GM12878 (cell line): ENCODE results near the gene LMOD1. TPM values are rescaled to one million over a fixed set of nuclear protein-coding genes. Genes with fewer than 3 reads are reported as not detected.

ENCODE experiments used
- ATAC-seq: fragments of 200-7000 bp; cut with Tn5 transposase; 3 replicates; pipeline ENCODE4 v1.9.1; 2020; ENCODE audit warnings: mild to moderate bottlenecking, moderate library complexity
- BruUV-seq: library from RNA; stranded (reverse); fragments of 400-500 nt; replicated peaks from 2 replicates; lab custom pipeline; 2021; lab: Mats Ljungman, UMichigan
- CTCF ChIA-PET: fragments of 300-600 bp; sonication (Branson Sonifier 250); formaldehyde crosslinking; extraction: SDS; loops from one replicate; lab custom pipeline; 2021; ENCODE audit warnings: inconsistent platforms; lab: Yijun Ruan, JAX
- POLR2A ChIA-PET: fragments of 350-600 bp; formaldehyde crosslinking; extraction: SDS; loops from one replicate; lab custom pipeline; 2021; ENCODE audit warnings: inconsistent platforms; lab: Charles Lee
- RAD21 ChIA-PET: fragments of 300-600 bp; sonication (Branson Sonifier 250); formaldehyde crosslinking; loops from one replicate; lab custom pipeline; 2023; ENCODE audit warnings: antibody characterized with exemption; ENCODE audit not compliant: unreplicated experiment; lab: Charles Lee
- SMC1A ChIA-PET: fragments of 300-600 bp; sonication (Branson Sonifier 250); formaldehyde crosslinking; loops from one replicate; lab custom pipeline; 2023; ENCODE audit not compliant: unreplicated experiment, uncharacterized antibody; lab: Charles Lee
- DNase-seq: peaks from one replicate; pipeline ENCODE4 v3.0.0-alpha.2; 2011; ENCODE audit warnings: low read depth, low spot score
- FAIRE-seq: peaks from 3 replicates; lab custom pipeline; 2011; peaks lifted over from hg19 to GRCh38; lab: Jason Lieb, UNC
- H2AFZ ChIP-seq: 2 replicates; pipeline ENCODE4 v1.6.0; 2011; ENCODE audit warnings: low read depth, low read length, control low read depth; ENCODE audit not compliant: control insufficient read depth
- H3K27ac ChIP-seq: 2 replicates; pipeline ENCODE4 v1.5.1; 2011; ENCODE audit warnings: control low read depth; ENCODE audit not compliant: control insufficient read depth, insufficient read depth
- H3K27me3 ChIP-seq, 2 experiments: replicated peaks in 1 of 2; 2 replicates each; pipeline versions ENCODE4 v1.6.0 to v1.6.1; 2011; ENCODE audit warnings: low read length in 1 of 2; ENCODE audit not compliant: control insufficient read depth in 2 of 2, insufficient read depth in 2 of 2
- H3K36me3 ChIP-seq, 2 experiments: 2 replicates each; pipeline ENCODE4 v1.5.1; 2011; ENCODE audit warnings: low read length in 1 of 2; ENCODE audit not compliant: control insufficient read depth in 2 of 2, insufficient read depth in 2 of 2
- H3K4me1 ChIP-seq: 2 replicates; pipeline ENCODE4 v1.6.1; 2011; ENCODE audit warnings: mild to moderate bottlenecking, low read length, moderate library complexity, mixed read lengths; ENCODE audit not compliant: control insufficient read depth, insufficient read depth
- H3K4me2 ChIP-seq: 2 replicates; pipeline ENCODE4 v1.6.0; 2011; ENCODE audit warnings: control low read depth; ENCODE audit not compliant: control insufficient read depth, insufficient read depth
- H3K4me3 ChIP-seq: fragments of 200-600 bp; sonication (generic); 2 replicates; pipeline ENCODE4 v1.5.1; 2016
- H3K79me2 ChIP-seq: 2 replicates; pipeline ENCODE4 v1.6.0; 2011; ENCODE audit warnings: low read length; ENCODE audit not compliant: control insufficient read depth, insufficient read depth
- H3K9ac ChIP-seq: 2 replicates; pipeline ENCODE4 v1.8.0; 2011; ENCODE audit warnings: low read length, control low read depth, mixed read lengths; ENCODE audit not compliant: control insufficient read depth, insufficient read depth
- H3K9me3 ChIP-seq: replicated peaks from 3 replicates; pipeline ENCODE4 v1.5.1; 2011; ENCODE audit warnings: mild to moderate bottlenecking, low read length; ENCODE audit not compliant: control insufficient read depth, insufficient read depth
- H4K20me1 ChIP-seq: 2 replicates; pipeline ENCODE4 v1.6.0; 2011; ENCODE audit not compliant: control insufficient read depth, insufficient read depth
- CBX3 ChIP-seq: fragments of 200-600 bp; sonication (generic); IDR thresholded peaks from 2 replicates; pipeline ENCODE4 v1.6.1; 2016; ENCODE audit warnings: low read depth, borderline replicate concordance
- CEBPB ChIP-seq, 2 experiments: fragments of 150-350 bp in 1 of 2; IDR thresholded peaks; 2 replicates each; pipeline ENCODE4 v1.6.1; 2012 to 2014; ENCODE audit warnings: low read depth in 2 of 2, low read length in 2 of 2, borderline replicate concordance in 1 of 2, inconsistent platforms in 1 of 2
- CTCF ChIP-seq, 3 experiments: IDR thresholded peaks in 2 of 3; conservative IDR thresholded peaks in 1 of 3; 2 replicates each; pipeline ENCODE4 v1.5.1; 2011; ENCODE audit warnings: low read depth in 3 of 3, low read length in 3 of 3, mild to moderate bottlenecking in 3 of 3, control low read depth in 2 of 3, moderate library complexity in 2 of 3, inconsistent platforms in 1 of 3, mixed read lengths in 1 of 3; ENCODE audit not compliant: control insufficient read depth in 2 of 3, insufficient read depth in 1 of 3; ENCODE audit errors: extremely low read depth in 1 of 3
- EP300 ChIP-seq, 2 experiments: fragments of 150-350 bp in 1 of 2; IDR thresholded peaks; 2 replicates each; pipeline ENCODE4 v1.6.1; 2011 to 2012; ENCODE audit warnings: low read depth in 2 of 2, low read length in 2 of 2, borderline replicate concordance in 1 of 2, improper control_type of control experiment in 1 of 2, inconsistent platforms in 1 of 2; ENCODE audit not compliant: control insufficient read depth in 1 of 2
- KAT2A ChIP-seq: conservative IDR thresholded peaks from 2 replicates; pipeline ENCODE4 v1.6.1; 2011; ENCODE audit warnings: low read depth, low read length; ENCODE audit not compliant: control insufficient read depth
- TARDBP ChIP-seq: IDR thresholded peaks from 2 replicates; pipeline ENCODE4 v1.6.1; 2016; ENCODE audit warnings: borderline replicate concordance
- WGBS: methylation state at CpG from one replicate; pipeline ENCODE4 v1.1.6; 2016; ENCODE audit warnings: low lambda C conversion rate; ENCODE audit not compliant: insufficient replicate concordance, insufficient coverage; ENCODE audit errors: missing lambda C conversion rate; 5-methylcytosine and 5-hydroxymethylcytosine counted together
- in situ Hi-C: fragments of 300-500 bp; cut with MboI; formaldehyde crosslinking; loops from 9 replicates; pipeline ENCODE4 v1.14.3; 2018; ENCODE audit warnings: mixed read lengths
- intact Hi-C: fragments of 100-400 bp; cut with micrococcal nuclease; formaldehyde crosslinking; loops from one replicate; pipeline ENCODE4 v1.14.2; 2022; ENCODE audit not compliant: unreplicated experiment
- polyA plus RNA-seq, 11 experiments: library from polyadenylated mRNA; depleted of rRNA in 4 of 11; unstranded in 6 of 11; stranded (reverse) in 5 of 11; fragments of >200 nt; fragmentation: Nextera tagmentation in 4 of 11; fragmentation: Illumina TruSeq in 1 of 11; extraction: Ambion mirVana in 4 of 11; extraction: Trizol in 1 of 11; gene quantifications; 1 replicate in 1 of 11; 2 replicates in 10 of 11; pipeline versions ENCODE4 v1.2.1 to v1.2.3, GENCODE V29; 2011 to 2016; ENCODE audit warnings: inconsistent platforms in 2 of 11, missing spikeins in 2 of 11, low read depth in 1 of 11
- total RNA-seq, 4 experiments: library from RNA; depleted of rRNA in 3 of 4; stranded (reverse); fragments of >200 nt in 3 of 4; fragmentation: Illumina TruSeq in 1 of 4; extraction: Trizol in 1 of 4; gene quantifications; 2 replicates each; pipeline versions ENCODE4 v1.2.1 to v1.2.3, GENCODE V29; 2013 to 2021

The LMOD1 gene
- total and polyA plus RNA-seq, 10 of the 15 experiments (the other 5 are each of a cell fraction or from before 2014, with no cell fraction given): 0.15 TPM; not detected in 9

- Histone ChIP-seq H4K20me1 (no peaks in the 10 kb centered on the region), H3K4me1 (no peaks in the 10 kb centered on the region), H3K27me3 (no peaks in the 10 kb centered on the region), H3K27ac (no peak overlapping the region), H3K9ac (no peak overlapping the region), H3K4me2 (no peak overlapping the region), H3K79me2 (no peaks in the 10 kb centered on the region), H3K4me3 (no peak overlapping the region), H3K9me3 (no peaks in the 10 kb centered on the region), H2AFZ (no peak overlapping the region), H3K36me3 (no peaks in the 10 kb centered on the region)
- DNase-seq (no peak), FAIRE-seq (no peak), ATAC-seq (peak; percentile 11; the same call in 1 of the 3 replicates)
- POLR2A ChIA-PET: interaction anchor here (0.8 kb wide), 1 partner anchor 219 kb away, joined by 8 read pairs; no protein-coding TSS in a partner anchor
- WGBS: 19% methylated on average over 2 of the region's 2 CpGs
- SMC1A ChIA-PET: interaction anchor here (0.8 to 4.9 kb wide), 13 partner anchors 8 to 223 kb away, joined by 3 to 68 read pairs (median 7); no protein-coding TSS in a partner anchor
- CTCF ChIA-PET: interaction anchor here (0.6 to 10.2 kb wide), 36 partner anchors 7 to 549 kb away, joined by 3 to 233 read pairs (median 6); partner anchors contain the start of genes ELF3, LMOD1, RNPEP and TIMM17A
- in situ Hi-C loops: no loop called here
- RAD21 ChIA-PET: interaction anchor here (1.1 to 4.5 kb wide), 10 partner anchors 11 to 236 kb away, joined by 3 to 62 read pairs (median 7); partner anchors contain the start of genes ELF3 and RNPEP
- intact Hi-C loops: loop anchor here (1.0 to 2.0 kb wide), 2 partner anchors 75 to 222 kb away; no protein-coding TSS in a partner anchor
- TF ChIP-seq CEBPB (IDR thresholded peaks at IDR 0.05; ENCODE audit: borderline replicate concordance in 1 of 2, low read depth in 2 of 2, low read length in 2 of 2) (no peak), TARDBP (no peak), EP300 (IDR thresholded peaks at IDR 0.05; ENCODE audit: borderline replicate concordance in 1 of 2, control insufficient read depth in 1 of 2, low read depth in 2 of 2, low read length in 2 of 2) (no peak), KAT2A (no peak), CTCF (IDR thresholded peaks at IDR 0.05 in 2 of 3, conservative IDR thresholded peaks at IDR 0.05 in 1 of 3; ENCODE audit: control insufficient read depth in 2 of 3, extremely low read depth in 1 of 3, insufficient read depth in 1 of 3, low read depth in 3 of 3, low read length in 3 of 3) (peak in 1 of 3 experiments; percentile 8; a peak in 1 of 6 replicates), CBX3 (no peak)
- BruUV-seq: no TSS peak
Observed at GRCh38 chr1:201896951-201897391, 49.4 kb downstream of the LMOD1 start.
